Gastroesophageal sphincter (tissue), 4 donors: ENCODE measurements around the gene RSPH3. TPM values are rescaled to one million over a fixed set of nuclear protein-coding genes. Genes with fewer than 3 reads are reported as not detected.

Source experiments
- ATAC-seq: fragments of 150-250 bp; one replicate; pipeline ENCODE4 v1.9.1; 2016; ENCODE audit warnings: mild to moderate bottlenecking, moderate library complexity
- H3K27ac ChIP-seq, 4 donors: fragments of 200-600 bp; sonication (generic) in 3 of 4; 1 replicate in 3 of 4; 2 replicates in 1 of 4; pipeline ENCODE4 v1.5.1; 2016 to 2019
- H3K27me3 ChIP-seq: fragments of 200-600 bp; sonication (generic); one replicate; pipeline ENCODE4 v1.5.1; 2019
- H3K36me3 ChIP-seq, 2 donors: fragments of 200-600 bp; sonication (generic); one replicate each; pipeline ENCODE4 v1.5.1; 2019; ENCODE audit warnings: control low read depth in 1 of 2
- H3K4me1 ChIP-seq, 3 donors: fragments of 200-600 bp; sonication (generic); 1 replicate in 2 of 3; 2 replicates in 1 of 3; pipeline ENCODE4 v1.5.1; 2016 to 2019; ENCODE audit warnings: control low read depth in 2 of 3
- H3K4me3 ChIP-seq, 2 donors: fragments of 200-600 bp; sonication (generic); one replicate each; pipeline ENCODE4 v1.5.1; 2019; ENCODE audit warnings: mild to moderate bottlenecking in 1 of 2, moderate library complexity in 1 of 2
- H3K9me3 ChIP-seq, 3 donors: fragments of 200-600 bp; sonication (generic); one replicate each; pipeline ENCODE4 v1.5.1; 2017 to 2019; ENCODE audit warnings: control low read depth in 2 of 3
- EP300 ChIP-seq: sonication (generic); formaldehyde crosslinking; IDR thresholded peaks from one replicate; pipeline ENCODE4 v1.6.1; 2017; ENCODE audit warnings: antibody characterized with exemption, mild to moderate bottlenecking
- POLR2A ChIP-seq, 2 donors: fragments of 450-650 bp; IDR thresholded peaks; one replicate each; pipeline ENCODE4 v1.6.1; 2017; ENCODE audit warnings: antibody characterized with exemption in 2 of 2, mild to moderate bottlenecking in 2 of 2, moderate library complexity in 1 of 2
- POLR2AphosphoS5 ChIP-seq: sonication (generic); formaldehyde crosslinking; IDR thresholded peaks from one replicate; pipeline ENCODE4 v1.6.1; 2017; ENCODE audit warnings: antibody characterized with exemption
- WGBS, 2 donors: methylation state at CpG; one replicate each; pipeline ENCODE4 v1.1.5; 2018; ENCODE audit warnings: low coverage in 1 of 2; 5-methylcytosine and 5-hydroxymethylcytosine counted together
- total RNA-seq, 4 donors: library from RNA; depleted of rRNA; stranded (reverse); fragments of >200 nt; gene quantifications; one replicate each; pipeline ENCODE4 v1.1.0, GENCODE V29; 2016
- TF ChIP-seq, protein P1 (sequence below), 4 experiments: fragments of 200-600 bp in 2 of 4; fragments of 450-650 bp in 2 of 4; sonication (generic) in 1 of 4; IDR thresholded peaks; one replicate each; pipeline ENCODE4 v1.5.1; 2017 to 2019; ENCODE audit warnings: antibody characterized with exemption in 4 of 4, mild to moderate bottlenecking in 2 of 4, moderate library complexity in 2 of 4

The RSPH3 gene
- total RNA-seq, 4 donors from 2014 or later = 6.7 to 23.1 (median 13.0) TPM

DNA sequence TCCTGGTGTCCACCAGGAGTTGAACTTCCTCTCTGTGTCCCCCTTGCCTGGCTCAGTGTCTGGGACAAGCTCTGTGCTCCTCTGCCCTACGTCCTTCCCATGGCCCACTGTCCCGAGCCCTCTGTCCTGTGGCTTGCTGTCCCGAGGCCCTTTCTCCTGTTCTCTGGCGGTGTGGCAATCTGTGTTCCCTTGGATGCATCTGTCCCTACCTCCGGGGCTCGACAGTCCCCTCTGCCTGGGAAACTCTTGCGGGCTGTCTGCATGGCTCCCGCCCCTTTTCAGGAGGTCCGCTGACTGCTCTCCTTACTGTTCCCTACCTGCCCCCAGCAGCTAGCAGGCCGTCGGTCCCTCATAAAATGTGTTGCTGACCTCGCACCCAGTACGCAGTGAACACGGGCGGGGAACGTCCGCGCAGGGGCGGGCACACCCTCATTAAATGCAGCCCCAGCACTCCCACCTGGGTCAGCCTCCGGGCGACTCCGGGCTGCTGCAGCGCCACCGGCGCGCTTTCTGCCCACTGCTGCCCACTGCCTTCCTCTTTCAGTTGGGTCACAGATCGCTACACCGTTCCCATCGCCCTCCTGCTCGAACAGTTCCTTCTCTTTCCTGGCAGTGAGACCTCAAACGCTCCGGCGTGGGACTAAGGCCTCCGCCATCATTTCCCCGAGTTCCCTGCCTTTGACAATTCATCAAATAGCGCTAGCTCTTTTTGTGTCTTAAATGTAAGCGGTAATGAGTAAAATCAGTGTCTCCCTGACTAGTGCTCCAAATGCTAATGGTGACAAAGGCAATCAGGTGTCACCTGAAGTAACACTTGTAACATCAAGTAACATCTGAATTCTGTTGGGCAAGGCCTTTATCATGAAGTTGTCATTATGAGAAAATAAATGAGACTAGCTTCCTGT, 60.5 kb downstream of the RSPH3 start:
- H3K27me3 ChIP-seq = no peaks in the 10 kb centered on the region
- peak overlapping the region in 1 of 2 donors; percentile 37 for H3K4me3 ChIP-seq
- TF ChIP-seq, protein P1, sequence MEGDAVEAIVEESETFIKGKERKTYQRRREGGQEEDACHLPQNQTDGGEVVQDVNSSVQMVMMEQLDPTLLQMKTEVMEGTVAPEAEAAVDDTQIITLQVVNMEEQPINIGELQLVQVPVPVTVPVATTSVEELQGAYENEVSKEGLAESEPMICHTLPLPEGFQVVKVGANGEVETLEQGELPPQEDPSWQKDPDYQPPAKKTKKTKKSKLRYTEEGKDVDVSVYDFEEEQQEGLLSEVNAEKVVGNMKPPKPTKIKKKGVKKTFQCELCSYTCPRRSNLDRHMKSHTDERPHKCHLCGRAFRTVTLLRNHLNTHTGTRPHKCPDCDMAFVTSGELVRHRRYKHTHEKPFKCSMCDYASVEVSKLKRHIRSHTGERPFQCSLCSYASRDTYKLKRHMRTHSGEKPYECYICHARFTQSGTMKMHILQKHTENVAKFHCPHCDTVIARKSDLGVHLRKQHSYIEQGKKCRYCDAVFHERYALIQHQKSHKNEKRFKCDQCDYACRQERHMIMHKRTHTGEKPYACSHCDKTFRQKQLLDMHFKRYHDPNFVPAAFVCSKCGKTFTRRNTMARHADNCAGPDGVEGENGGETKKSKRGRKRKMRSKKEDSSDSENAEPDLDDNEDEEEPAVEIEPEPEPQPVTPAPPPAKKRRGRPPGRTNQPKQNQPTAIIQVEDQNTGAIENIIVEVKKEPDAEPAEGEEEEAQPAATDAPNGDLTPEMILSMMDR (IDR thresholded peaks at IDR 0.05) = no peak
- TF ChIP-seq EP300 = no peak
- TF ChIP-seq POLR2A (IDR thresholded peaks at IDR 0.05) = no peak
- no peak for TF ChIP-seq POLR2AphosphoS5
- 57 to 60% methylated on average over 12 to 17 of the region's 37 CpGs for WGBS, 2 donors
- peaks cover 0 to 12% (median 0%) of the 10 kb centered on the region in 3 donors for H3K4me1 ChIP-seq
- H3K27ac ChIP-seq = no peak overlapping the region
- ATAC-seq = no peak
- no peaks in the 10 kb centered on the region for H3K36me3 ChIP-seq
- H3K9me3 ChIP-seq = peaks cover 0 to 6% (median 0%) of the 10 kb centered on the region in 3 donors

DNA sequence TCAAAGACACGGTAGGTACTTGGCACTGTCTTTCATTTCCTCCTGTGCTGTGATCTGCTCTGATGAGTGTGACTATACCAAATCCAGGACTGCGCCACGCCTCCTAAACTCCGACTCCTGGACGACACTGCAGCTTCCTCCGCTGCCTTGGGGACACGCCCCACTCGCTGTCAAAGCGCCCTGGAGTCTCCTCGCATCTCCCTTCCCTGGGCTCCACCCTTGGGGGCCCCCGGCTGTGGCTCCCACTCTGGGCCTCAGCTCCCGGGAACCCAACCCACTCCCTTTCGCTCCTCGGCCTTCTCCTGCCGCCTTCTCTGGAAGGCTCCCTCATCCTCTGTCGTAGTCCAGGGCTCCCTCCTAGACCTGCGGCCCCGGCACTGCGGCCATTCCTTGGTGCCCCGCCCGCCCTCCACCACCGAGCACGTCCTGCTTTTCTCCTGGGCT, 61.2 kb downstream of the RSPH3 start:
- no peak overlapping the region for H3K27ac ChIP-seq
- peak overlapping the region in 1 of 2 donors; percentile 37 for H3K4me3 ChIP-seq
- no peak for ATAC-seq
- H3K36me3 ChIP-seq = no peaks in the 10 kb centered on the region
- peaks cover 0 to 6% (median 0%) of the 10 kb centered on the region in 3 donors for H3K9me3 ChIP-seq
- peaks cover 0 to 12% (median 0%) of the 10 kb centered on the region in 3 donors for H3K4me1 ChIP-seq
- TF ChIP-seq, protein P1 (IDR thresholded peaks at IDR 0.05) = no peak
- TF ChIP-seq EP300 = no peak
- TF ChIP-seq POLR2A (IDR thresholded peaks at IDR 0.05) = no peak
- no peak for TF ChIP-seq POLR2AphosphoS5
- H3K27me3 ChIP-seq = no peaks in the 10 kb centered on the region
- 13 to 57% methylated on average over 12 to 14 of the region's 23 CpGs for WGBS, 2 donors

DNA sequence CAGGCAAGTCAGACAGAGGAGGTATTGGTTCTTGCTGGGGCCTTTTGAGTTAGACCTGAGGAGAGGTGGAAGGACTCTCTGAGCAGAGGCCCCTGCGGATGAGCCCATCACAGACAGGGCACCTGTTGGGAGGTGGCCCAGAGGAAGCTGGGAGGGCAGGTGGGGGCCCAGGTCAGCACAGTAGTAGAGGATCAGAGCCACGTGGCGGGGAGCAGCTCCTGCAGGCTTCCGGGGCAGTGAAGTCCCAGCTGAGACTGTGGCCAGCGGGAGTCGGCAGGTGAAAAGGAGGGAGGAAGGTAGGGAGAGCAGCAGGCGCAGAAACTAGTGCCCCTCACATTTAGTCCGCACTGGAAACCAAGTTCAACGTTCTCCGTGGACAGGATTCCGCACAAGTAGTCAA, 61.8 kb downstream of the RSPH3 start:
- Histone ChIP-seq H3K9me3 (peaks cover 0 to 6% (median 0%) of the 10 kb centered on the region in 3 donors), H3K4me1 (peaks cover 0 to 12% (median 0%) of the 10 kb centered on the region in 3 donors), H3K27me3 (no peaks in the 10 kb centered on the region), H3K27ac (no peak overlapping the region), H3K4me3 (no peak overlapping the region), H3K36me3 (no peaks in the 10 kb centered on the region)
- 74 to 83% methylated on average over 5 to 9 of the region's 11 CpGs for WGBS, 2 donors
- TF ChIP-seq POLR2A (IDR thresholded peaks at IDR 0.05) (no peak), EP300 (no peak), POLR2AphosphoS5 (no peak)
- TF ChIP-seq, protein P1 (IDR thresholded peaks at IDR 0.05) = no peak
- ATAC-seq = no peak

DNA sequence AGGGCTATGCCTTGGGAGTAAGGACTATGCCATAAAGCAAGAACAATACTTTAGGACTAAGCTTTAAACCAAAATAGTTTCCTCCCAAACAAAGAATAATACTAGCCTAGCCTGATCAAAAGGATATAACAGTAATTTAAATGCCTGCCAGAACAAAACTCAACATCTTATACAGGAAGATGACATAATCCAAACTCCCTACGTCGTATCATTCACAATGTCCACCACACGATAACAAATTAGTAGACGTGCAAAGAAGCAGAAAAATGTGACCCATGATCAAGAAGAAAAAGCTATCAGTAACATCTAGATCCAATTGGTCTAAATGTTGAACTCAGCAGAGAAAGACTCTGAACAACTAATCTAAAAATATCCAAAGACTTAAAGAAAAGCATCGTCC, 65.8 kb downstream of the RSPH3 start:
- H3K4me3 ChIP-seq = no peak overlapping the region
- WGBS, 2 donors = 46 to 93% methylated on average over 5 of the region's 5 CpGs

More for the DNA sequence above, 65.8 kb downstream of the RSPH3 start:
- Histone ChIP-seq H3K27ac (no peak overlapping the region), H3K27me3 (no peaks in the 10 kb centered on the region), H3K36me3 (no peaks in the 10 kb centered on the region), H3K9me3 (no peaks in the 10 kb centered on the region), H3K4me1 (peaks cover 0 to 5% (median 0%) of the 10 kb centered on the region in 3 donors)
- no peak for TF ChIP-seq POLR2A (IDR thresholded peaks at IDR 0.05)
- no peak for TF ChIP-seq POLR2AphosphoS5
- TF ChIP-seq, protein P1 (IDR thresholded peaks at IDR 0.05) = no peak
- TF ChIP-seq EP300 = no peak
- ATAC-seq = no peak
